ENCODE data around the gene PDE4DIP.
"Not testable (repeated sequence)": the region's sequence is repeated elsewhere in the genome, so short reads cannot be mapped to it uniquely, and the experiment has no call there.

The PDE4DIP gene

DNA sequence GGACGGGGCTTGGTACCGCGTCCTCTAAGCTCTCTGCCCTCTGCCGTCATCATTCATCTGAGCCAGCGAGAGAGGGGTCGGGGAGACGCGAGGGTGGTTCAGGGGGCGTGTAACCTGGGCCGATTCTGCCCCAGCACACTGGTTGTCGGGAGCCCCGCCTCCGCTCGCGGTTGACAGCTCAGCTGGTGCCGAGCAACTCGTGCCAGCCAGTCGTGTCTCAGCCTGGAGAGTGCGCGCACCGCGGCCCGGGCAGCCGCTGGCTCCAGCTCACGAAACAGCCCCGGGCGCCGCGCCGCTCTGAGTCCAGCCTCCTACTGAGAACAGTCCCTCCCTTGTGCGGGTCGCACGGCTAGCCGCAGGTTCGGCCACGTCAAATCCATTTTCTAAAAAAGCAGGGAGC lies at the start of gene PDE4DIP:
TSS of gene PDE4DIP (plus strand) at position 209 of the 400 bp plus-strand sequence. CDS start 347 bp downstream, outside the sequence.
- H3K9ac ChIP-seq (ENCODE audit: low read depth in 1 of 2, low read length in 2 of 2); H3K36me3 ChIP-seq (ENCODE audit: control insufficient read depth in 1 of 2, insufficient read depth in 2 of 2, low read length in 2 of 2); H3K27ac ChIP-seq (ENCODE audit: low read depth, low read length); H3K9me3 ChIP-seq (ENCODE audit: control insufficient read depth in 1 of 2, low read length in 2 of 2); H3K27me3 ChIP-seq (ENCODE audit: control insufficient read depth in 1 of 2, insufficient read depth in 2 of 2, low read length in 2 of 2); H3K4me1 ChIP-seq (ENCODE audit: control insufficient read depth in 1 of 2, insufficient read depth in 2 of 2, low read length in 2 of 2); H3K4me3 ChIP-seq (ENCODE audit: low read depth in 1 of 2, low read length in 2 of 2): not testable (repeated sequence)

DNA sequence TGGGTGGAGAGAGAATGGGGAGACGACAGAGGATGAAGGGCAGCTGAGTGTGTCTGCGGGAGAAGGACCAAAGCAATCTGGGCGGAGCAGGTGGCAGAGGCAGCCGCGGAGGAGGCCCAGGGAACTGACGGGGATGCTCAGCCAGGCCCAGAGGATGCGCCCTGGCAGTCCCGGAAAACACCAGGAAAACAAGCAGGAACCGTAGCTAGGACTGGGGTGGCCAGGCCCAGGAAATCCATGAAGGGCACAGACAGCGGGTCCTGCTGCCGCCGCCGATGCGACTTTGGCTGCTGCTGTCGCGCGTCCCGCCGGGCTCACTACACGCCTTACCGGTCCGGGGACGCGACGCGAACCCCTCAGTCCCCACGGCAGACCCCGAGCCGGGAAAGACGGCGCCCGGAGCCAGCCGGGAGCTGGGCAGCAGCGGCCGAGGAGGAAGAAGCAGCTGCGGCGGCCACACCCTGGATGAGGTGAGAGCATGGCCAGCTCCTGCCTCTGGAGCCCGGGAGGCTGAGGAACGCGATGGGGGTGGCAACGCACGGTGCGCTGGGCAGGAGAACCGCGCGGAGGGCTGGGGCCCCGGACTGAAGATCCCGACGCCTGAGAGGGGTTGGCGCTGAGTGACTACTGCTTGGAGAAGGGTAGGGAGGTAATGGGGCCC lies 35.8 kb upstream of the PDE4DIP start:
- H3K9me3 ChIP-seq (ENCODE audit: control insufficient read depth in 1 of 2, low read length in 2 of 2); H3K27ac ChIP-seq (ENCODE audit: low read depth, low read length); H3K4me1 ChIP-seq (ENCODE audit: control insufficient read depth in 1 of 2, insufficient read depth in 2 of 2, low read length in 2 of 2); H3K27me3 ChIP-seq (ENCODE audit: control insufficient read depth in 1 of 2, insufficient read depth in 2 of 2, low read length in 2 of 2); H3K9ac ChIP-seq (ENCODE audit: low read depth in 1 of 2, low read length in 2 of 2); H3K4me3 ChIP-seq (ENCODE audit: low read depth in 1 of 2, low read length in 2 of 2); H3K36me3 ChIP-seq (ENCODE audit: control insufficient read depth in 1 of 2, insufficient read depth in 2 of 2, low read length in 2 of 2): not testable (repeated sequence)

DNA sequence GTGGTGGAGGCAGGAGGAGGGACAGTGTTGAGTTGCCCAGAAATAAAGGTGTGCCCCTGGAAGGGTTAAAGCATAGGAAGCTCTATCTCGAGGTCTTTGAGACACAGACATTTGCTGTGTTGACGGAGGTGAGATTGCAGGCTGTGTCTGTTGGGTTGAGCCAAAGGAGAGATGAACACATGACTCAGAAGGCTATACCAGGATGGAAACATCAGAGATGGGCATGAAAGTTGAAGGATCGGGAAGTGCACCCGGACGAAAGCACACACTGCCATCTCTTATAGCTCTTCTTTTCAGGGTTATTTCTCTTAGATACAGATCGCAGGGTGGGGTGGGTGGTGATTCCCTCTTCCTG lies 35.3 kb upstream of the PDE4DIP start:
- H3K36me3 ChIP-seq (ENCODE audit: control insufficient read depth in 1 of 2, insufficient read depth in 2 of 2, low read length in 2 of 2); H3K27ac ChIP-seq (ENCODE audit: low read depth, low read length): not testable (repeated sequence)

DNA sequence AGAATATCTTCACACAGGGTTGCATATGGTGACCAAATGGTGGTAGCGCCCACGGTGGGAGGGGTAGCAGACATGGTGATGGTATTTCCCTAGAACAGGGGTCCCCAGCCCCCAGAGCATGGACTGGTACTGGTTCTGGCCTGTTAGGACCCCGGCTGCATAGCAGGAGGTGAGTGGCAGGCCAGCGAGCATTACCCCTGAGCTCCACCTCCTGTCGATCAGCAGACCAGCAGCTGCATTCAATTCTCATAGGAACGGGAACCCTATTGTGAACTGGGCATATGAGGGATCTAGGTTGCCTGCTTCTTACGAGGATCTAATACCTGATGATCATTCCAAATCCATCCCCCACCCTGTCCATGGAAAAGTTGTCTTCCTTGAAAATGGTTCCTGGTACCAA lies 22.0 kb upstream of the PDE4DIP start:
- not testable (repeated sequence) for H3K4me1 ChIP-seq (ENCODE audit: control insufficient read depth in 1 of 2, insufficient read depth in 2 of 2, low read length in 2 of 2); H3K36me3 ChIP-seq (ENCODE audit: control insufficient read depth in 1 of 2, insufficient read depth in 2 of 2, low read length in 2 of 2); H3K27ac ChIP-seq (ENCODE audit: low read depth, low read length); H3K9me3 ChIP-seq (ENCODE audit: control insufficient read depth in 1 of 2, low read length in 2 of 2); H3K4me3 ChIP-seq (ENCODE audit: low read depth in 1 of 2, low read length in 2 of 2); H3K9ac ChIP-seq (ENCODE audit: low read depth in 1 of 2, low read length in 2 of 2); H3K27me3 ChIP-seq (ENCODE audit: control insufficient read depth in 1 of 2, insufficient read depth in 2 of 2, low read length in 2 of 2)

More for the DNA sequence above, 35.3 kb upstream of the PDE4DIP start:
- H3K4me3 ChIP-seq (ENCODE audit: low read depth in 1 of 2, low read length in 2 of 2); H3K27me3 ChIP-seq (ENCODE audit: control insufficient read depth in 1 of 2, insufficient read depth in 2 of 2, low read length in 2 of 2); H3K9ac ChIP-seq (ENCODE audit: low read depth in 1 of 2, low read length in 2 of 2); H3K4me1 ChIP-seq (ENCODE audit: control insufficient read depth in 1 of 2, insufficient read depth in 2 of 2, low read length in 2 of 2); H3K9me3 ChIP-seq (ENCODE audit: control insufficient read depth in 1 of 2, low read length in 2 of 2): not testable (repeated sequence)

DNA sequence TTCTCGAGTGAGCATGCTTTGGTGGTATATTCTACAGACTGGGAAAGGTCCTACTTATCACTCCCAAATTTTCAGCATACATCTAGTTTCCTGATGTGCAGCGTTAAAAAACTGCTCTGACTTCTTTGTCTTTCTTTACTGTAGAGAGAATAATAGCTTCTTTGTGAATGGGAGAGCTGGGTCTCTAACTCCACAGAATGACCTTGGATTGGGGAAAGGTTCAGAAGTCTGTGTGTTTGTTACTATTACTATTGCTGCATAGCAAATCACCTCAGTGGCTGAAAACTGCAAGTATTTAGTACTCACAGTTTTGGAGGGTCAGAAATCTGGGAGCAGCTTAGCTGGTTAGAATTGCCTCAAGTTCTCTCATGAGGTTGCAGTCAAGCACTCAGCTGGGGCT lies 20.4 kb upstream of the PDE4DIP start:
- H3K4me3 ChIP-seq (ENCODE audit: low read depth in 1 of 2, low read length in 2 of 2); H3K9ac ChIP-seq (ENCODE audit: low read depth in 1 of 2, low read length in 2 of 2); H3K27me3 ChIP-seq (ENCODE audit: control insufficient read depth in 1 of 2, insufficient read depth in 2 of 2, low read length in 2 of 2); H3K36me3 ChIP-seq (ENCODE audit: control insufficient read depth in 1 of 2, insufficient read depth in 2 of 2, low read length in 2 of 2); H3K27ac ChIP-seq (ENCODE audit: low read depth, low read length); H3K4me1 ChIP-seq (ENCODE audit: control insufficient read depth in 1 of 2, insufficient read depth in 2 of 2, low read length in 2 of 2); H3K9me3 ChIP-seq (ENCODE audit: control insufficient read depth in 1 of 2, low read length in 2 of 2): not testable (repeated sequence)

DNA sequence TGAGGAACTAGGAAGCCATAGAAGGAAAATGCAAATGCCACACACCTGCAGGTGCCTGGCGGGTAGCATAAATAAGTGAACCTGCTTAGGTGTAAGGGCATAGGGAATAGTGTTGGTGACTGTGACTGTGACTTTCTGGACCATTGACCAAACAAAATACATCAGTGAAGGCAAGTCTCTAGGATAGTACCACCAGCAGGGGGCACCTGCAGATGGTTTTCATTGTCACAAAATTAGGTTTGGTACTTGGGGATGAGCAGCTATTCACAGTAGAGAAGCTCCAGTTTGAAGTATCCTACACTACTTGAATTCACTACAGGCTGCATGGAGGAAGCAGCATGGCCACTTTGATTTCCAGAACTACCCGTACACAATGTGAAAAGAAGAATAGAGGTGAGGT lies 19.2 kb upstream of the PDE4DIP start:
- not testable (repeated sequence) for H3K9ac ChIP-seq (ENCODE audit: low read depth in 1 of 2, low read length in 2 of 2); H3K27ac ChIP-seq (ENCODE audit: low read depth, low read length); H3K9me3 ChIP-seq (ENCODE audit: control insufficient read depth in 1 of 2, low read length in 2 of 2); H3K4me1 ChIP-seq (ENCODE audit: control insufficient read depth in 1 of 2, insufficient read depth in 2 of 2, low read length in 2 of 2); H3K27me3 ChIP-seq (ENCODE audit: control insufficient read depth in 1 of 2, insufficient read depth in 2 of 2, low read length in 2 of 2); H3K36me3 ChIP-seq (ENCODE audit: control insufficient read depth in 1 of 2, insufficient read depth in 2 of 2, low read length in 2 of 2); H3K4me3 ChIP-seq (ENCODE audit: low read depth in 1 of 2, low read length in 2 of 2)

DNA sequence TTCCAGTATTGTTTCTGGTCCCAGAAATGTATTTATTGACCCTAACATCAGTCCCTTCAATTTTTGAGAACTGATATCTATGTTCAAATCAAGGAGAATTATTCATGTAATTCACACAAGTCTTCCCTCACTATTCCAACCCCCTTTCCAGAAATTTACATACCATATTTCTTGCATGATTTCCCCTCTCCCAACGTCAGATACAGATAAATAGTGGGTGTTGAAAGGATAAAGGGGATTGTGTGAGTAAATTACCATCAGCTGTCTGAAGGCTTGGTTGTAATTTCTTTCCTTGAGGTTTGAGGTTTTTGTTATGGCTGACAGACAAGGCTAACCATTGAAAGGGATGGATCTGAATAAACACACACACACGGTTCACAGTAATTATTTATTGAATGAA lies 15.7 kb upstream of the PDE4DIP start:
- not testable (repeated sequence) for H3K9me3 ChIP-seq (ENCODE audit: control insufficient read depth in 1 of 2, low read length in 2 of 2); H3K4me3 ChIP-seq (ENCODE audit: low read depth in 1 of 2, low read length in 2 of 2); H3K27ac ChIP-seq (ENCODE audit: low read depth, low read length); H3K27me3 ChIP-seq (ENCODE audit: control insufficient read depth in 1 of 2, insufficient read depth in 2 of 2, low read length in 2 of 2); H3K9ac ChIP-seq (ENCODE audit: low read depth in 1 of 2, low read length in 2 of 2); H3K4me1 ChIP-seq (ENCODE audit: control insufficient read depth in 1 of 2, insufficient read depth in 2 of 2, low read length in 2 of 2); H3K36me3 ChIP-seq (ENCODE audit: control insufficient read depth in 1 of 2, insufficient read depth in 2 of 2, low read length in 2 of 2)

DNA sequence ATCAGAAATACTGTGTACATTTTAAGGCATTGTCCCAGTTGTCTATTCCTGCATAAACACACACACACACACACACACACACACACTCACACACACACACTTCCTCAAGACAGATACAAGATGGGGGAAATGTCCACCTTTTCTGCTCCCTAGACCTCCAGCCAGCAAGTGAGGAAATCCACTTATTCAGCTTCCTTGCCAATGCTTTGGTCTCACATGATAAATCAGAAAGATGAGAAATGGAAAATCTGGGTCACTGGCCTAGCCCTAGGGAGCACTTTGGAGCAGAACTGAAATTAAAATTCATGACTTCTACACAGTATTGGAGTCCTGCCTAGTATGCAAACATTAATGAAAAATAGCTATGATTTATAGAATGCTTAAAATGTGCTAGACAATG lies 15.3 kb upstream of the PDE4DIP start:
- not testable (repeated sequence) for H3K4me1 ChIP-seq (ENCODE audit: control insufficient read depth in 1 of 2, insufficient read depth in 2 of 2, low read length in 2 of 2); H3K9ac ChIP-seq (ENCODE audit: low read depth in 1 of 2, low read length in 2 of 2); H3K9me3 ChIP-seq (ENCODE audit: control insufficient read depth in 1 of 2, low read length in 2 of 2); H3K4me3 ChIP-seq (ENCODE audit: low read depth in 1 of 2, low read length in 2 of 2); H3K36me3 ChIP-seq (ENCODE audit: control insufficient read depth in 1 of 2, insufficient read depth in 2 of 2, low read length in 2 of 2); H3K27me3 ChIP-seq (ENCODE audit: control insufficient read depth in 1 of 2, insufficient read depth in 2 of 2, low read length in 2 of 2); H3K27ac ChIP-seq (ENCODE audit: low read depth, low read length)

DNA sequence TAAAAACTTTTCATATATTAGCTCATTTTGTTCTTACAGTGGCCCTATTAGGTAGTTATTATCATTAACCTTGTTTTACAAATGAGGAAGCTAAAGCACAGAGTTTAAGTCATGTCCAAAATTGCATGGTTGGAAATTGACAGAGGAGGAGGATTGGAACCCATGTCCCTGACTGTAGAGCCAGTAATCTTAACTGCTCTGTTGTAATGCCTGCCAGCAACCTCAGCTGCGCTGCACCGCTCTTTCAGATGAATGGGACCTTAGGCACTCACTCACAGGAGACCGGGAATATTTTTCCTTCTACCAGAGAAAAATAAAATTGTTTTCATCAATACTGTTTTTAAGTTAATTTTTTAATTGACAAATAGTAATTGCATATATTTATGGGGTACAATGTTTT lies 14.9 kb upstream of the PDE4DIP start:
- H3K4me1 ChIP-seq (ENCODE audit: control insufficient read depth in 1 of 2, insufficient read depth in 2 of 2, low read length in 2 of 2); H3K27ac ChIP-seq (ENCODE audit: low read depth, low read length); H3K9ac ChIP-seq (ENCODE audit: low read depth in 1 of 2, low read length in 2 of 2); H3K9me3 ChIP-seq (ENCODE audit: control insufficient read depth in 1 of 2, low read length in 2 of 2); H3K27me3 ChIP-seq (ENCODE audit: control insufficient read depth in 1 of 2, insufficient read depth in 2 of 2, low read length in 2 of 2); H3K36me3 ChIP-seq (ENCODE audit: control insufficient read depth in 1 of 2, insufficient read depth in 2 of 2, low read length in 2 of 2); H3K4me3 ChIP-seq (ENCODE audit: low read depth in 1 of 2, low read length in 2 of 2): not testable (repeated sequence)

DNA sequence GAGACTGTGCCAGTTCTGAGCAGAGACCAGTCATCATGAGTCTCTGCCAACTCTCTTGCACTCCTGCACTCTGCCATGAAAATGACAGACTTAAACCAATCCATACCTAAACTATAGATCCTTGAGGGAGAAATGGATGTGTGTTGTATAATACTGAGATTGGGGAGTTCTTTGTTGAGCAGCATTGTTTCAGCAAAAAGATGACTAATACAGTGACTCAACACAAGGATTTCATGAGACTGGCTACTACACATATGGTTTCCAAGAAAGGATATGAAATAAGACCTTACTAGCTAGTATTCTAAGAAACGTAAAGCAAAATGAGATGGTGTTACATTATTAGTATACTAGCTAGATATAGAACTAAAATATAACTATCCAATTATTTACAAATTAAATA lies 3.0 kb upstream of the PDE4DIP start:
- not testable (repeated sequence) for H3K4me3 ChIP-seq (ENCODE audit: low read depth in 1 of 2, low read length in 2 of 2); H3K4me1 ChIP-seq (ENCODE audit: control insufficient read depth in 1 of 2, insufficient read depth in 2 of 2, low read length in 2 of 2); H3K9me3 ChIP-seq (ENCODE audit: control insufficient read depth in 1 of 2, low read length in 2 of 2); H3K9ac ChIP-seq (ENCODE audit: low read depth in 1 of 2, low read length in 2 of 2); H3K27ac ChIP-seq (ENCODE audit: low read depth, low read length); H3K27me3 ChIP-seq (ENCODE audit: control insufficient read depth in 1 of 2, insufficient read depth in 2 of 2, low read length in 2 of 2); H3K36me3 ChIP-seq (ENCODE audit: control insufficient read depth in 1 of 2, insufficient read depth in 2 of 2, low read length in 2 of 2)

DNA sequence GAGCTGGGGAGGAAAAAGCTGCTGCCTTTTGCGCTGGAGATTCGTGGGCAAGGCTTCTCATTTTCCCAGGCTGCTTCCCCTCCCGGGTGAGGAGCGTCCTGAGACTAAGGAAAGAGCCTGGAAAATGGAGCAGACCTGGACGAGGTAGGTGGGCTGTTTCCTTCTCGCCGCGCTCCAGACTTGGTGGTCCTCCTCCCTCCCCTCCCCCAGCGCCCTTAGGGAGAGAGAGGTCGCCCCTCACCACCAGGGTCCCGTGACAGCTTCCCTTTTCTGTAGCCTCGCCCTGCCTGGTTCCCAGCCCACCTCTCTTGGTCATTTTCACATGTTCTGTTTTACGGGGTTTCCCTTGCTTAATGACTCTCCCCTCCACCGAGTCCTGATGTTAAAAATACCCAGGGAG lies 423 bp downstream of the PDE4DIP start:
- not testable (repeated sequence) for H3K4me3 ChIP-seq (ENCODE audit: low read depth in 1 of 2, low read length in 2 of 2); H3K9me3 ChIP-seq (ENCODE audit: control insufficient read depth in 1 of 2, low read length in 2 of 2); H3K9ac ChIP-seq (ENCODE audit: low read depth in 1 of 2, low read length in 2 of 2); H3K27me3 ChIP-seq (ENCODE audit: control insufficient read depth in 1 of 2, insufficient read depth in 2 of 2, low read length in 2 of 2); H3K4me1 ChIP-seq (ENCODE audit: control insufficient read depth in 1 of 2, insufficient read depth in 2 of 2, low read length in 2 of 2); H3K36me3 ChIP-seq (ENCODE audit: control insufficient read depth in 1 of 2, insufficient read depth in 2 of 2, low read length in 2 of 2); H3K27ac ChIP-seq (ENCODE audit: low read depth, low read length)

All from duodenal mucosa (tissue), 2 donors.